ENCODE results near the gene PTPRN2.

DNA sequence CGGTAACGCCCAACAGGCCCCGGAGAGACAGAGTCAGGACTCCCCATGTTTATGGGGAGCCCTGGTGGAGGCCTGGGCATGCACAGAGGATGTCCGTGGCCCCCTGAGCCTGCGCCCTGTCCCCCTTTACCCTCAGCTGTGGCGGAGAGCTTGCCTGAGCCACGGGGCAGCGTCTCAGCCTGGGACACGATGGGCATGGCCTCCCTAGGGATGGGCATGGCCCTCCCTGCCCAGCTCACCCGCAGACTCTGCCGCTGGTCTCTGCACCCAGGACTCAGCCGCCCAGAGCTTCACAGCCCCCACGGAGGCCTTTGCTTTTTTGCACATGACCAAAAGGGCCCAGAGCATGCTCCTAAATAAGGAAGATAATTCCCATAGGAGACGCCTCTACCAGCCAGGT, 394.2 kb downstream of the PTPRN2 start:
- TF ChIP-seq SP1 (CRISPR knock-in tag; IDR thresholded peaks at IDR 0.05) (no peak), SMARCA4 (IDR thresholded peaks at IDR 0.05) (no peak), SIX5 (IDR thresholded peaks at IDR 0.05; ENCODE audit: borderline replicate concordance in 1 of 2, insufficient read depth in 1 of 2, low read depth in 1 of 2, low read length in 2 of 2) (no peak)
- TF ChIP-seq, protein P1, sequence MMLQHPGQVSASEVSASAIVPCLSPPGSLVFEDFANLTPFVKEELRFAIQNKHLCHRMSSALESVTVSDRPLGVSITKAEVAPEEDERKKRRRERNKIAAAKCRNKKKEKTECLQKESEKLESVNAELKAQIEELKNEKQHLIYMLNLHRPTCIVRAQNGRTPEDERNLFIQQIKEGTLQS (IDR thresholded peaks at IDR 0.05), result no peak
- TF ChIP-seq, protein P1 (CRISPR knock-in tag; conservative IDR thresholded peaks at IDR 0.05), result no peak
